GM19193 (cell line): ENCODE measurements around the gene GRAMD1B.

Experiments used
- POLR2A ChIP-seq: IDR thresholded peaks from 4 replicates; pipeline ENCODE4 v1.6.1; 2011; ENCODE audit not compliant: insufficient read depth, insufficient read length; ENCODE audit errors: extremely low read depth

GRAMD1B gene

DNA sequence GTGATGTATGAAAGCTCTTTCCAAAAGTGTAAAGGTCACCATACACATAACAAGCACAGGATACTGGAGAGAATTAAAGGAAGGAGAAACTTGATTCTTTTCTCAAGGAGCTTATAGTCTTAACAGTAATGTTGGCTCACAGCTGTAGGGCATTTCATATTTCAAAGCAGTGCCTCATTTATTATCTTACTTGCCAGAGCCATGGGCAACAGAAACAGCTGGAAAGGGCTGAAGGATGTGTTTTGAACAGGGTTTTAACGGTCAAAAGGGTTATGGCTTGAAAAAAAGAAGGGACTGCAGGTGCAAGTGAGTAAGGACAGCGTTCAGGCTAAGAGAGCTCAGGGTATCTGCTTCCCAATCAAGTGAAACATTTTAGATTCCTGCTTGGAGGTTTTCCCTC, 2.7 kb upstream of the GRAMD1B start:
- no peak for TF ChIP-seq POLR2A

DNA sequence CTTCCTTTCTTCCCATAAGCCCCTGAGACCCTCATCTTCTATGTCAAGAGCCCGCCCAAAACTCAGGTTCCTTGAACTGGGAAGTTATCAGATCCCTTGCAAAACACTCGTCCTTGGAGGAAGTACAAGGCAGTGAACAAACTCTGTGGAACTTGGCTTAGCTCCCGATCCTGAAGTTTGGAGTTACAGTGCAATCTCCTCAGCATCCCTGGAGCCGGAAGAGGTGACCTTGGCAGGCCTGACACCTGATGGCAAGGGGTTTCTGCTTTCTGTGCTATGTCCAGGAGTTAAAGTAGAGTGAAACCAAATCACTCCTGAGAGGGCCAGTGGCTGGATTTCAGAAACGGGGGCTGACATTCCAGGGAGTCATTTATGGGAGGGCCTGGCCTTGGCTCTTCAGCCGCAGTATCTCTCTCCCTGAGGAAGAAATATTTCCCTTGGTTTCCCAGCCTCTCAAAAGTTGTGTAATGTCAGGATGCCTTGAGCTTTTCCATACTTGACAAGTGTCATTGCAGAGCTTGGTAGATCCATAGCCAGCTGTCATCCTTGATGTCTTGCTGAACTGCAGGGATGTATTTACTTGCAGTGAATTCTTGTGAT, 1.9 kb upstream of the GRAMD1B start:
- TF ChIP-seq POLR2A, result no peak

DNA sequence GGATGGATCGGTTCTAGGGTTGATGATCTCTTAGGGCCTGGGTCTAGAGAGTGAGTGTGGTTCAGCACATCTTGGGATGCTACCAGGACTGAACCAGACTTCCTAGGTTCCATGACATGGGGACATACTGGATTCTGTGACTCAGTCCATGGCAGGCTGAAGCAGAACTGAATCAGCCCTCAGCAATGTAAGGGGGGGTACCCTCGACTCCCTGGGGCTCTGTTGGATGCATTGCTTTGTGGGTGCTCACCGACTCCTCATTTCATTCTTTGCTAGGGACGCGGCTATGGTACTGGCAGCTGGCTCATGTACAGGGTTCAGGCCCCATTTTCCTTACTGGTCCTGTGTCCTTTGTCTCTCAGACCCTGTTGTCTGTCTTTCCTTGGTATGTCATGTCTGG, 733 bp upstream of the GRAMD1B start:
- TF ChIP-seq POLR2A, result no peak

- no peak for TF ChIP-seq POLR2A
Observed at GRCh38 chr11:123430721-123431497, 840 bp downstream of the GRAMD1B start.

DNA sequence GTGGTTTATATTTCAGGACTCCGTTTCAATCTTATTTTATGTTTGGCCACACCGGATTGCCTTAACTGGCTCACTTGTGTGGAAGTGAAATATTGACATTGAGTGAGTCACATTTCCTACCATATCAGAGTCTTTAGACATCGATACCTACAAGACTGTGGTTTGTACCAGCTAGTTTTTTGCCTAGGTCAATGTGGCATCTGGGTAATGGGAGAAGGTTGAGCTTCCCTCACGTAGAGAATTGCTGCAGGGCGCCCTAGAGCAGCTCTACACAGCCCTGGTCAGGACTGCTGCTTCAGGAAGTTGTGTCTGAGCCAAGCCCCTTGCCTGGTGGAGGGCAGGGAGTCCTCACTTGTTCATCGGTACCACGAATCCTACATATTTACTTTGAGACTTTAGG, 1.6 kb downstream of the GRAMD1B start:
- TF ChIP-seq POLR2A, result no peak

DNA sequence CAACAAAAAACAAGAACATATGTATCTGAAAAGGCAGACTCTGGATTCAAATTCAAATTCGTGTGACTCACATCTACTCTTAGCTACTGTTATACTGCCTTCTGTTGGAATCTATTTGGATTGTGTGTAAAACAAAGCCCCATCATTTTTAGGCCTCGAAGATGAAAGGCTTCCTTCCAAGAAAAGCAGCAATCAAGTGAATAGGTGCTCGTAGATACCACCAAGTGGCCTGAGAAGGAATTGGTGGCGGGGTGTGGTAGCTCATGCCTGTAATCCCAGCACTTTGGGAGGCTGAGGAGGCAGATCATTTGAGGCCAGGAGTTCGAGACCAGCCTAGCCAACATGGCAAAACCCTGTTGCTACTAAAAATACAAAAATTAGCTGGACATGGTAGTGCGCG, 4.2 kb downstream of the GRAMD1B start:
- TF ChIP-seq POLR2A, result no peak

- no peak for TF ChIP-seq POLR2A
Observed at GRCh38 chr11:123434911-123435310, 4.8 kb downstream of the GRAMD1B start.

DNA sequence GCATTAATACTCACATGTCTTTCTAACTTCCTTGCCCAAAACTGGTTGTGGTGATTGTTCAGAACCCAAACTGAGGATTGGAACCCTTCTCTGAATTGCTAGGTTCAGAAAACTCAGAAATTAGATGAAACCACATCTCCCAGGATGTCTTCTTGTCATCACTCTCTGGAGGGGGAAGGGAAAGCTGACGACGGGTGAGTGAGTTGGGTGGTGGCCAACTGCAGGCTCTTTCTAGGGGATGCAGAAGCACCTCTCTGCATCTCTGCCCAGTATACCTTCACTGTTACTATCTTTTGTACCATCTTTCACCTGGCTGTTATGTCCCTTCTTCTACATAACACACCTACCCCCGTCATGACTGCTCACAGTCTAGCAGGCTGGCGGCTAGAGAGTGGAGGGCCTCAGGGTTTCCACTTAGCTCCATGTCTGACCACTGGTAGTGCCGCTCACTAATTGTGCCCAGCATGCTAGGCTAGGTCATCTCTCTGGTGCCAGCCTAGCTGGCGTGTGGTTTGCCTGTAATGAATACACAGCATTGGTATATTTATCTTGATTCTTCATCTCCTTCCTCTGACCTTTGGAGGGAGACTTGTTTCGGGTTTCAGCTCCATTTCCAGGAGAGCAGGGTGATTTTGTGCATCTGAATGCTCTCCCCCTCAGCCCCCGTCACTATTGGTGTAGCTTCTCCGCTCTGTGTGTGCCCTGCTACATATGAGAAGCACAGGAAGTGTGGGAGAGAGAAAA, 7.3 kb downstream of the GRAMD1B start:
- TF ChIP-seq POLR2A, result no peak

GRCh38 chr11:123438131-123438627, 8.1 kb downstream of the GRAMD1B start:
- TF ChIP-seq POLR2A, result no peak

DNA sequence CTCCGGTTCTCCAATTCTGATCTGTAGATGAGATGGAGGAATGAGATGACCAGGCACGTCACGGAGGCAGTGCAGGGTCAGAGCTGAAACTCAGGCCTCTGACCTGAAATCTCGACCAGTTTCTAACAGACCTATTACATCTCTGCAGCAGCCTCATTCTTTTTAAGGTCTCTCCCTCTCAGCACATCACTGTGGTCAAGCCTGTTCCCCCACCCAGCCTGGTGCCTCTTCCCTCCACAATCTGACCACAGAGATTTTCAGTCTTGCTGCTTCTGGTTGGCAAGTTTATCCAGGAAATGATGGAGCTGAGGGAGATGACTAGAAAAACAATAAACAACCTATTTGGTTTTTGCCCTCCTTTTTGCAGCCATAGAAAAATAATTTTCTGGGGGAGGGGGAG, 9.5 kb downstream of the GRAMD1B start:
- no peak for TF ChIP-seq POLR2A

GRCh38 chr11:123441161-123441560, 11.1 kb downstream of the GRAMD1B start:
- no peak for TF ChIP-seq POLR2A

- no peak for TF ChIP-seq POLR2A
Observed at GRCh38 chr11:123443851-123444623, 14.0 kb downstream of the GRAMD1B start.

DNA sequence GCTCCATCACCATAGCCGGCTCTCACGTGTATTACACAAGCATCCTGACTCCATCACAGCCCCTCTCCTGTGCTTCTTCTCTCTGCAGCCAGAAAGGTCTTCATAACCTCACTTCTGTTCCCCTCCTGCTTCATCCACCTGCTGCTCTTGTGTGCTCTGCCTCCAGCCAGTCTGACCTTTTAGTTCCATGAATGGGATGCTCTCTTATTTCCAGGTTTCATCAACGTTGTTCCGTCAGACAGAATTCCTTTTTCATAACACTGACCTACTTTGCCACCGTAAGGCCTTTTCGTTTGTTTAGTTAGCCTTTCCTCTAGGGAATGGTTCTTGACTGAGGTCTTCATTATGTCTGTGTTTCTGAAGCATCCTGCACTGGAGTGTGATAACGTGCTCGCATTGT, 18.8 kb downstream of the GRAMD1B start:
- TF ChIP-seq POLR2A, result no peak

- no peak for TF ChIP-seq POLR2A
Observed at GRCh38 chr11:123449436-123449835, 19.4 kb downstream of the GRAMD1B start.

DNA sequence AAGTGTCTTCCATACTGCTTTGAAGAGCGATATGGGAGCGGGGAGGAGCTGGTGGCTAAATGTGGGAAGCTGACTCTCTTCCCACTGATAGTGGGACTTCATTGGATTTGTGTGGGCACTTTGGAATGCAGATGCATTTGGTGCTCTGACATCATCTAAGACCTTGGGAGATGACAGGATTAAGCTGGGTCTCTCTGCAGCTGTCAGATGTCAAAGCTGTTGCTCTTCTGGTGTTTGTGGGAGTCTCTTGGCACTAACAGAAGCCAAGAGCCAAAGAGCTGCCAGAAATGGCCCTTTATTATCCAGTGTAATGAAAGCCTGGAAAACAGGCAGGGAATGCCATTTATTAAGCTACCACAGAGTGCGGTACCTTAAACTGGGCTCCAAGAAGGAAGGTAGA, 20.6 kb downstream of the GRAMD1B start:
- no peak for TF ChIP-seq POLR2A
